Measurements from ENCODE around the gene CUL9. TPM values are rescaled to one million over a fixed set of nuclear protein-coding genes. Genes with fewer than 3 reads are reported as not detected.

Gene CUL9
- total RNA-seq, 1 donor from 2014 or later = 18.4 TPM

GRCh38 chr6:43146261-43146660 lies 35.7 kb upstream of the CUL9 start:
- no peak overlapping the region for H3K4me3 ChIP-seq (ENCODE audit: low read depth, low read length)
- DNase-seq (ENCODE audit: low read depth) = no peak
- TF ChIP-seq, protein P1, sequence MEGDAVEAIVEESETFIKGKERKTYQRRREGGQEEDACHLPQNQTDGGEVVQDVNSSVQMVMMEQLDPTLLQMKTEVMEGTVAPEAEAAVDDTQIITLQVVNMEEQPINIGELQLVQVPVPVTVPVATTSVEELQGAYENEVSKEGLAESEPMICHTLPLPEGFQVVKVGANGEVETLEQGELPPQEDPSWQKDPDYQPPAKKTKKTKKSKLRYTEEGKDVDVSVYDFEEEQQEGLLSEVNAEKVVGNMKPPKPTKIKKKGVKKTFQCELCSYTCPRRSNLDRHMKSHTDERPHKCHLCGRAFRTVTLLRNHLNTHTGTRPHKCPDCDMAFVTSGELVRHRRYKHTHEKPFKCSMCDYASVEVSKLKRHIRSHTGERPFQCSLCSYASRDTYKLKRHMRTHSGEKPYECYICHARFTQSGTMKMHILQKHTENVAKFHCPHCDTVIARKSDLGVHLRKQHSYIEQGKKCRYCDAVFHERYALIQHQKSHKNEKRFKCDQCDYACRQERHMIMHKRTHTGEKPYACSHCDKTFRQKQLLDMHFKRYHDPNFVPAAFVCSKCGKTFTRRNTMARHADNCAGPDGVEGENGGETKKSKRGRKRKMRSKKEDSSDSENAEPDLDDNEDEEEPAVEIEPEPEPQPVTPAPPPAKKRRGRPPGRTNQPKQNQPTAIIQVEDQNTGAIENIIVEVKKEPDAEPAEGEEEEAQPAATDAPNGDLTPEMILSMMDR (conservative IDR thresholded peaks at IDR 0.05; ENCODE audit: low read depth, low read length) = no peak

DNA sequence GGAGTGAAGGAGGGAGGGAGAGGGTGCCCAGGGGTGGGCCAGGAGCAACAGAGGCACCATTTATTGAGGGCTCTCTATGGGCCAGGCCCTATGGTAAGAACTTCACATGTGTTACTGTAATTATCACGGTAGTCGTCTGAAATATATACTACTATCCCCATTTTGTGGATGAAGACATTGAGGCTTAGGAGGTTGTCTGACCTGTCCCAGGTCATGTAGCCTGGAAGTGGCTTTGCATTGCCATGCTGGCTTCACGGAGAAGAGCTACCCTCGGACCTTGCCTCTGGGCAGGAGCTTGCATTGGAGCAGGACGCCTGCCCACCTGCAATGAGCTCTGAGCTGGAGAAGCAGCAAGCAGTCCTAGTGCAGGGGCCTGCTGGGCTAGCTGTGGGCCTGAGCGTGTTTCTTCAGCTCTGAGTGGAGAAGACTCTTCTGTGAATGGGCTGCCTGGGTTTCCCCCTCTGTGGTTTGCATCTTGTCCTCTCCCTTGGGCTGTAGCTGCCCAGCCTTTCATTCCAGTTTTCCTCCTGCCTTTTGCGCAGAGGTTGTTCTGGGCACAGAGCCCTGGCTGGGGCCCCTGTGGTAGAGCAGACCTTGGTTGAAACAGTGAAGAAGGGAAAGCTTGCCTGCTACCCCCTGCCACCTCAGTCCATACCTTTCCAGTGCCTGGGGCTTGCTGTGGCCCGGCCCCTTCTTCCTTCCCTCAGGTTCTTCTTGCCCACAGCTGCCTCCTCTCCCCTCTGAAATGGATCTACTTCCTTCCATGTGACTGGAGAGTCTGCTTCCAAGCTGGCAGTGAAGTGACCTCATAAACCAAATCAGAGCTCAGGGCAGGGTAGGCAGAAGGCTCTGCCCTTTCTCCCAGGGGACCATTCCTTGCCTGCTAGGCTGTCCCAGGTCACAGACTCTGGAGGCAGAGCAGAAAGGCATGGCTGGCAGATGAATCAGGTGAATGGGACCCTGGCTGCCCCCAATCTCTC lies 35.0 kb upstream of the CUL9 start:
- no peak overlapping the region for H3K4me3 ChIP-seq (ENCODE audit: low read depth, low read length)
- no peak for DNase-seq (ENCODE audit: low read depth)
- TF ChIP-seq, protein P1 (conservative IDR thresholded peaks at IDR 0.05; ENCODE audit: low read depth, low read length) = no peak

- DNase-seq (ENCODE audit: low read depth) = no peak
- TF ChIP-seq, protein P1 (conservative IDR thresholded peaks at IDR 0.05; ENCODE audit: low read depth, low read length) = no peak
Measured at GRCh38 chr6:43147691-43148477, 34.1 kb upstream of the CUL9 start.

DNA sequence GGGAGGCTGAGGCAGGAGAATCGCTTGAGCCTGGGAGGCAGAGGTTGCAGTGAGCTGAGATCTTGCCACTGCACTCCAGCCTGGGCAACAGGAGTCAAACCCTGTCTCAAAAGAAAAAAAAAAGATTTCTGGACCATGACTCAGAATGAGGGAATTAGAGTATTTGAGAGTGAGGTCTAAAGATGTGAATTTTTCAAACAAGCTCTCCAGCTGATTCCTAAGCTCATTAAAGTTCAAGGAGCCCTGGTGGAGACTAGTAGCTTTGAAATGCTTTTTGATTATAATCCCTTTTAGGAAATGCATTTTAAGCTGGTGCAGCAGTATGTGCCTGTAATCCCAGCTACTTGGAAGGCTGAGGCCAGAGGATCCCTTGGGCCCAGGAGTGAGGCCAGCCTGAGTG lies 32.7 kb upstream of the CUL9 start:
- no peak for DNase-seq (ENCODE audit: low read depth)
- H3K4me3 ChIP-seq (ENCODE audit: low read depth, low read length) = no peak overlapping the region
- TF ChIP-seq, protein P1 (conservative IDR thresholded peaks at IDR 0.05; ENCODE audit: low read depth, low read length) = no peak

More at GRCh38 chr6:43147691-43148477, 34.1 kb upstream of the CUL9 start:
- no peak overlapping the region for H3K4me3 ChIP-seq (ENCODE audit: low read depth, low read length)

GRCh38 chr6:43150051-43150751 lies 31.8 kb upstream of the CUL9 start:
- TF ChIP-seq, protein P1 (conservative IDR thresholded peaks at IDR 0.05; ENCODE audit: low read depth, low read length) = no peak
- no peak overlapping the region for H3K4me3 ChIP-seq (ENCODE audit: low read depth, low read length)
- no peak for DNase-seq (ENCODE audit: low read depth)

GRCh38 chr6:43159599-43159998 lies 22.4 kb upstream of the CUL9 start:
- TF ChIP-seq, protein P1 (conservative IDR thresholded peaks at IDR 0.05; ENCODE audit: low read depth, low read length) = no peak
- no peak overlapping the region for H3K4me3 ChIP-seq (ENCODE audit: low read depth, low read length)
- DNase-seq (ENCODE audit: low read depth) = no peak

Data from epithelial cell of proximal tubule (primary cell).